ENCODE measurements around the gene RNF144A. TPM values are rescaled to one million over a fixed set of nuclear protein-coding genes. Genes with fewer than 3 reads are reported as not detected.

The RNF144A gene
- total RNA-seq, 2 experiments from 2014 or later = 49.0 to 50.6 TPM

DNA sequence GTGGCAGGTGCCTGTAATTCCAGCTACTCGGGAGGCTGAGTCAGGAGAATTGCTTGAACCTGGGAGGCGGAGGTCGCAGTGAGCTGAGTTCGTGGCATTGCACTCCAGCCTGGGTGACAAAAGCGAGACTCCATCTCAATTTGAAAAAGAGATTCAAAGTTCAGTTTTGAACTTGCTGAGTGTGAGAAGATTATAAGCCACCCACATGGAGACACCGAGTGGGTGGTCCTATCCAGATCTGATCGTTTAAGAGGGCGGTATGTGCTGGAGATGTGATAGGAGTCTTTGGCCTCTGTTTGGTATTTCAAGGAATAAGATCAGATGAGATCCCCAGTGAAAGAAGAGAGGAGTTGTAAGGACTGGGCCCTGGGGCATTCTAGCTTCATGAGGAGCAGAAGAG lies 25.6 kb downstream of the RNF144A start:
- Mint-ChIP-seq H3K4me3 (no peak overlapping the region), H3K36me3 (ENCODE audit: low read depth) (peaks cover 46% of the 10 kb centered on the region), H3K4me1 (ENCODE audit: low read depth) (peaks cover 42% of the 10 kb centered on the region), H3K27ac (no peak overlapping the region), H3K9me3 (no peaks in the 10 kb centered on the region), H3K27me3 (ENCODE audit: low read depth) (no peaks in the 10 kb centered on the region)
- intact Hi-C loops (cut with micrococcal nuclease) = no loop called here
- CTCF ChIA-PET = no interaction called here
- no peak for DNase-seq

DNA sequence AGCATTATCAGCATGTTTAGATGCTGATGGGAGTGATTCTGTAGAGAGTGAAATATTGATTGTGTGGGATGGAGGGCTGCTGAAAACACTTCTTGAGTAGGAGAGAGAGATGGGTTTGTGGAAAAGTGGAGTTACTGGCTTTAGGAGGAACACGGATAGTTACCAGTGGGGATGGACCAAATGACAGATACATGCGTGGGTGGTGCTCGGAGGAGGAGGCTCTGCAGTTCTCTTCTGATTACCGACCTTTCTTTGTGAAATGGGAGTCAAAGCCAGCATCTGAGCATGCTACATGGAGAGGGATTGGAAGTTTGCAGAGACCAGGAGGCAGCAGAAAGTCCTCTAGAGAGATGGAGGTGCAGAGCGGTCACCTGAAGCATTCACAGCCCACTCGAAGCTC lies 26.3 kb downstream of the RNF144A start:
- peaks cover 48% of the 10 kb centered on the region for H3K36me3 Mint-ChIP-seq (ENCODE audit: low read depth)
- DNase-seq = no peak
- H3K9me3 Mint-ChIP-seq = no peaks in the 10 kb centered on the region
- H3K4me3 Mint-ChIP-seq = no peak overlapping the region
- CTCF ChIA-PET = interaction anchor here (0.6 kb wide), 1 partner anchor 14 kb away, joined by 3 read pairs; no protein-coding TSS in a partner anchor
- intact Hi-C loops (cut with micrococcal nuclease) = no loop called here
- H3K27ac Mint-ChIP-seq = no peak overlapping the region
- peaks cover 47% of the 10 kb centered on the region for H3K4me1 Mint-ChIP-seq (ENCODE audit: low read depth)
- H3K27me3 Mint-ChIP-seq (ENCODE audit: low read depth) = no peaks in the 10 kb centered on the region

- no peak overlapping the region for H3K4me3 Mint-ChIP-seq
- intact Hi-C loops (cut with micrococcal nuclease) = no loop called here
- no peak overlapping the region for H3K27ac Mint-ChIP-seq
- H3K27me3 Mint-ChIP-seq (ENCODE audit: low read depth) = no peaks in the 10 kb centered on the region
- H3K9me3 Mint-ChIP-seq = no peaks in the 10 kb centered on the region
- peaks cover 50% of the 10 kb centered on the region for H3K36me3 Mint-ChIP-seq (ENCODE audit: low read depth)
- CTCF ChIA-PET = interaction anchor here (0.6 kb wide), 1 partner anchor 15 kb away, joined by 3 read pairs; no protein-coding TSS in a partner anchor
- peaks cover 45% of the 10 kb centered on the region for H3K4me1 Mint-ChIP-seq (ENCODE audit: low read depth)
- DNase-seq = no peak
Observed at GRCh38 chr2:6943971-6944370, 26.8 kb downstream of the RNF144A start.

DNA sequence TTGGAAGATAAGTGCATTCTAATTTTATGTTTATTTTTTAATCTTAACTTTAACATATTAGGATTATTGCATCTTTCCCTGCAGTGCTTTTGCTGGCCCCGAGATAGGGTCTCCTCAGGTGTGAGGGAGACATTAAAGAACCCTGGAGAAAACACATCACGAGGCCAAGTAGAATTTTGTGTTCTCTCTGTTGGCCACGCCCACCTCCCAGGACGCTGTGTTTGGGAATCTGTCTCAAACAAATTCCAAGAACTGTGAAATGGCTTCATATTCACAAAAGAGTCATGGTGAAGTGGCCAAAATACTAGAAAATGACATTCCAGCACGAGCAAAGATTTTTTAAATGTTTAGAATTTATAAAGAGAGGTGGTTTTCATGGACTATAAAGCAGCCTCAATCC lies 27.3 kb downstream of the RNF144A start:
- Mint-ChIP-seq H3K27ac (no peak overlapping the region), H3K27me3 (ENCODE audit: low read depth) (no peaks in the 10 kb centered on the region), H3K36me3 (ENCODE audit: low read depth) (peaks cover 51% of the 10 kb centered on the region), H3K4me3 (no peak overlapping the region), H3K9me3 (no peaks in the 10 kb centered on the region), H3K4me1 (ENCODE audit: low read depth) (peaks cover 41% of the 10 kb centered on the region)
- intact Hi-C loops (cut with micrococcal nuclease) = no loop called here
- no peak for DNase-seq
- CTCF ChIA-PET = interaction anchor here (0.7 kb wide), 1 partner anchor 33 kb away, joined by 4 read pairs; no protein-coding TSS in a partner anchor

- Mint-ChIP-seq H3K27me3 (ENCODE audit: low read depth) (no peaks in the 10 kb centered on the region), H3K4me3 (no peak overlapping the region), H3K9me3 (no peaks in the 10 kb centered on the region), H3K4me1 (ENCODE audit: low read depth) (peaks cover 44% of the 10 kb centered on the region), H3K36me3 (ENCODE audit: low read depth) (peaks cover 51% of the 10 kb centered on the region), H3K27ac (no peak overlapping the region)
- no peak for DNase-seq
- intact Hi-C loops (cut with micrococcal nuclease) = loop anchor here (5.0 kb wide), 1 partner anchor 48 kb away; no protein-coding TSS in a partner anchor
- CTCF ChIA-PET = interaction anchor here (0.7 to 1.8 kb wide), 3 partner anchors 12 to 99 kb away, joined by 3 to 5 read pairs (median 4); no protein-coding TSS in a partner anchor
Observed at GRCh38 chr2:6945087-6945813, 28.0 kb downstream of the RNF144A start.

DNA sequence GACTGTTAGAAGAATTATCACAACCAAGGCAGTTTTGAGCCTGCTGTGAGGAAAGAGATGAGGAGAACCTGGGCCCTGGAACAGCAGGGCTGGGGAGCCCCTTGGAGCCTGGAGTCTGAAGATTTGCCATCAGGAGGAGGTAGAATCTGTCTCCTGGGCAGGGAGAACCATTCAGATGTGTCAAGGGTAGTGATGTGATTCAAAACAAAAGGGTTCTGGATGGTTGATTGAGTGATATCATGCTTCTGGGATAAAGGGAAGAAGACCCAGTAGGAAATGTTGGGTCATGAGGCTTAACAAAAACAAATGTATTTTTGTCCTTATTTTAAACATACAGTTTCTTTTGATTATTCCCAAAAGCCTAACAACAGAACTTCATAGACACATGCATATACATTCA lies 28.6 kb downstream of the RNF144A start:
- Mint-ChIP-seq H3K27ac (no peak overlapping the region), H3K4me3 (no peak overlapping the region), H3K9me3 (no peaks in the 10 kb centered on the region), H3K4me1 (ENCODE audit: low read depth) (peaks cover 50% of the 10 kb centered on the region), H3K27me3 (ENCODE audit: low read depth) (no peaks in the 10 kb centered on the region), H3K36me3 (ENCODE audit: low read depth) (peaks cover 49% of the 10 kb centered on the region)
- CTCF ChIA-PET = interaction anchor here (1.0 to 1.8 kb wide), 4 partner anchors 11 to 99 kb away, joined by 3 to 5 read pairs (median 4); no protein-coding TSS in a partner anchor
- intact Hi-C loops (cut with micrococcal nuclease) = loop anchor here (5.0 kb wide), 1 partner anchor 49 kb away; no protein-coding TSS in a partner anchor
- no peak for DNase-seq

GRCh38 chr2:6946722-6947121 lies 29.5 kb downstream of the RNF144A start:
- Mint-ChIP-seq H3K4me1 (ENCODE audit: low read depth) (peaks cover 55% of the 10 kb centered on the region), H3K4me3 (no peak overlapping the region), H3K9me3 (no peaks in the 10 kb centered on the region), H3K27ac (no peak overlapping the region), H3K27me3 (ENCODE audit: low read depth) (no peaks in the 10 kb centered on the region), H3K36me3 (ENCODE audit: low read depth) (peaks cover 40% of the 10 kb centered on the region)
- intact Hi-C loops (cut with micrococcal nuclease) = loop anchor here (5.0 kb wide), 1 partner anchor 49 kb away; no protein-coding TSS in a partner anchor
- DNase-seq = no peak
- CTCF ChIA-PET = interaction anchor here (1.0 to 1.8 kb wide), 6 partner anchors 10 to 98 kb away, joined by 3 to 5 read pairs (median 4); no protein-coding TSS in a partner anchor

- Mint-ChIP-seq H3K27me3 (ENCODE audit: low read depth) (no peaks in the 10 kb centered on the region), H3K36me3 (ENCODE audit: low read depth) (peaks cover 27% of the 10 kb centered on the region), H3K9me3 (no peaks in the 10 kb centered on the region), H3K27ac (no peak overlapping the region), H3K4me1 (ENCODE audit: low read depth) (peaks cover 51% of the 10 kb centered on the region), H3K4me3 (no peak overlapping the region)
- DNase-seq = no peak
- CTCF ChIA-PET = interaction anchor here (0.7 to 1.6 kb wide), 3 partner anchors 9 to 51 kb away, joined by 3 to 5 read pairs (median 3); no protein-coding TSS in a partner anchor
- intact Hi-C loops (cut with micrococcal nuclease) = loop anchor here (5.0 kb wide), 1 partner anchor 51 kb away; no protein-coding TSS in a partner anchor
Observed at GRCh38 chr2:6947929-6948676, 30.9 kb downstream of the RNF144A start.

DNA sequence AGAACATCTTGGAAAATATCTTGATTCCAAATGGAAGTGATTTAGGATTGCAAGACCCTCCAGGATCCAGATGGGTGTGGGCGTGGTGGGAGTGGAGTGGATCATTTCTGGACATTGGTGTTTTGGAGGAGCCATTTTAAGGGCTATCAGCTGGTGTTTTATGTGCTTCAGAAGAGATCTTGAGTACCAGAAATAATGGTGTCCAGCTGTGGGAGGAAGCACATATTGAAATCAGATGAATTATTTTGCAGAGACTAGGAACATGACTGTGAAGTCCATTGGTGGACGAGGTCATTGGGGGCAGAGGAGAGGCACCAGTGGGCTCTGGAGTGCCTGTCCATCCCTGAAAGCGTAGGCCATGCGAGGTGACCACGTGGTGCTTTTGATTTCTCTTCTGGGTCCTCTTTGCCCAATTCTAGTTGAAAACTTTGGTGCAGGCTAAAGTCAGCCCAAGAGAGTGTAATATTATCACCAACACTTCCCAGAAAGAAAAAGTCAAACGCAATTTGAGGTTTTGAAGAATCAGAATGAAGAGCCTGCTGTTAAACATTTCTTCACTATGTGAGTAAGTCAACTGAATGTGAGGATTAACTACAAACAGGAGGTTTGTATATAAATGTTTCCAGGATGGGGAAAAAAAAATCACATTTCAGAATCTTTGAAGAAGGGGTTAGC lies 31.6 kb downstream of the RNF144A start:
- Mint-ChIP-seq H3K4me3 (no peak overlapping the region), H3K27me3 (ENCODE audit: low read depth) (no peaks in the 10 kb centered on the region), H3K36me3 (ENCODE audit: low read depth) (peaks cover 20% of the 10 kb centered on the region), H3K27ac (no peak overlapping the region), H3K4me1 (ENCODE audit: low read depth) (peaks cover 44% of the 10 kb centered on the region), H3K9me3 (no peaks in the 10 kb centered on the region)
- CTCF ChIA-PET = interaction anchor here (0.7 kb wide), 1 partner anchor 32 kb away, joined by 3 read pairs; no protein-coding TSS in a partner anchor
- DNase-seq = no peak
- intact Hi-C loops (cut with micrococcal nuclease) = loop anchor here (5.0 kb wide), 1 partner anchor 52 kb away; no protein-coding TSS in a partner anchor

DNA sequence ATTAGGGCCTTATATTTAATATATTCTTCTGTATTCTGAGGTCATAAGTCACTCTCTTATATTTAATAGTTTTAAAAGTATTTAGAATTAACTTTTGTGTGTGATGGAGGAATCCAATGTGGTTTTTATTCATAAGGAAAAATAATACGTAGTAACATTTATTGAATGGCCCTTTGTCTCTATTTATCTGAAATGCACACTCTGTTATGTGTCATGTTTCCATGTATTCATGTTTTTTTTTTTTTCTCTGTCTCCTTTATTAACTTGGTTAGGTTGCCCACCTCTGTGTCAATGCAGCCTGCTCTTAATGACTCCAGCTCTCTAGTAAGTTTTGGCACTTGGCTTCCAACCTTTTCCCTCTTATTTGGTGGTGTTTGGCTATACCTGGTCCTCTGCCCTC lies 33.8 kb downstream of the RNF144A start:
- Mint-ChIP-seq H3K4me3 (no peak overlapping the region), H3K27ac (no peak overlapping the region), H3K36me3 (ENCODE audit: low read depth) (peaks cover 9% of the 10 kb centered on the region), H3K27me3 (ENCODE audit: low read depth) (no peaks in the 10 kb centered on the region), H3K9me3 (no peaks in the 10 kb centered on the region), H3K4me1 (ENCODE audit: low read depth) (peaks cover 28% of the 10 kb centered on the region)
- intact Hi-C loops (cut with micrococcal nuclease) = no loop called here
- CTCF ChIA-PET = interaction anchor here (1.0 kb wide), 1 partner anchor 19 kb away, joined by 3 read pairs; no protein-coding TSS in a partner anchor
- DNase-seq = no peak

DNA sequence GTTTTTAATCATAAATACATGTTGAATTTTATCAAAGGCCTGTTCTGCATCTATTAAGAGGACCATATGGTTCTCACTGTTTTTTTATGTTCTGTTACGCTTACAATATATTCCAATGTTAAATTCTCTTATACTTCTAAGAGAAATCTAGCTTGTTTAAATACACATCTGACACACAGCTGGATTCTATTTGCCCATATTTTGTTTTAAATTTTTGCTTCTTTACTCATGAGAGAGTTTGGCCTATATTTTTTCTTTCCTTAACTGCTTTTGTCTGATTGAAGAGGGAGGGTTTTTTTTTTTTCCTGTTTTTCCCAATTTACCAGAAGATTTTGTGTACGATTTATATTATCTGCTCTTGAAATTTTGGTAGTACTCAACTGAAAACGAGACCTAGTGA lies 34.9 kb downstream of the RNF144A start:
- intact Hi-C loops (cut with micrococcal nuclease) = no loop called here
- Mint-ChIP-seq H3K9me3 (no peaks in the 10 kb centered on the region), H3K4me3 (no peak overlapping the region), H3K36me3 (ENCODE audit: low read depth) (peaks cover 12% of the 10 kb centered on the region), H3K4me1 (ENCODE audit: low read depth) (peaks cover 33% of the 10 kb centered on the region), H3K27me3 (ENCODE audit: low read depth) (no peaks in the 10 kb centered on the region), H3K27ac (no peak overlapping the region)
- CTCF ChIA-PET = interaction anchor here (0.8 to 0.9 kb wide), 2 partner anchors 36 to 92 kb away, joined by 3 to 4 read pairs; no protein-coding TSS in a partner anchor
- DNase-seq = no peak

DNA sequence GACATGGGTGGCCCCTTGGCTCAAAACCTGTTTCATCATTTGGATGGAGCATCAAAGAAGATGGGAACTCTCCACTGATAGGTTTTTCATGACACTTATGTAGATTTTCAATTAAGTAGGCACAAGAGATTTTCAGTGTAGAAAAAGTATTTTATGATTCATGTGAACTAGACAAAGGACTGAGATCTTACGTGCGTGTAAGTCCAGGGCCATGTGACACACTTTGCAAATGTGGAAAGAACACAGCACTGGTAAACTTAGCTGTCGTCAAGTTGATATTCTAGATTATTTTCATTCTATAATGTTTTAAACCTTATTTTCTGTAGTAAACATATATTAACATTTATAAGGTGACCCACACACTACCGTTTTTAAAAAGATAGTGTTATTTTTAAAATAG lies 37.4 kb downstream of the RNF144A start:
- peaks cover 41% of the 10 kb centered on the region for H3K4me1 Mint-ChIP-seq (ENCODE audit: low read depth)
- H3K4me3 Mint-ChIP-seq = no peak overlapping the region
- H3K27ac Mint-ChIP-seq = no peak overlapping the region
- H3K27me3 Mint-ChIP-seq (ENCODE audit: low read depth) = no peaks in the 10 kb centered on the region
- DNase-seq = no peak
- intact Hi-C loops (cut with micrococcal nuclease) = no loop called here
- CTCF ChIA-PET = no interaction called here
- H3K9me3 Mint-ChIP-seq = no peaks in the 10 kb centered on the region
- peaks cover 8% of the 10 kb centered on the region for H3K36me3 Mint-ChIP-seq (ENCODE audit: low read depth)
